ENCODE measurements around the gene ATE1.

Gene ATE1

GRCh38 chr10:121956111-121957061 lies 28.6 kb upstream of the ATE1 start:
- TF ChIP-seq TAF1 (IDR thresholded peaks at IDR 0.05; ENCODE audit: low read depth) (no peak), USF1 (IDR thresholded peaks at IDR 0.05) (no peak), YY1 (IDR thresholded peaks at IDR 0.05; ENCODE audit: low read depth) (no peak), REST (IDR thresholded peaks at IDR 0.05; ENCODE audit: low read depth) (no peak), EGR1 (IDR thresholded peaks at IDR 0.05) (no peak), EP300 (IDR thresholded peaks at IDR 0.05; ENCODE audit: borderline replicate concordance) (no peak), TEAD4 (IDR thresholded peaks at IDR 0.05) (no peak), ZBTB7A (IDR thresholded peaks at IDR 0.05; ENCODE audit: low read depth) (no peak), CREB1 (IDR thresholded peaks at IDR 0.05; ENCODE audit: low read depth) (no peak), RAD21 (IDR thresholded peaks at IDR 0.05; ENCODE audit: low read depth) (no peak), NFIC (IDR thresholded peaks at IDR 0.05) (no peak), FOXM1 (IDR thresholded peaks at IDR 0.05; ENCODE audit: borderline replicate concordance, low read depth) (no peak), CEBPB (IDR thresholded peaks at IDR 0.05) (no peak), TCF12 (IDR thresholded peaks at IDR 0.05; ENCODE audit: low read depth) (no peak)
- TF ChIP-seq, protein P1, sequence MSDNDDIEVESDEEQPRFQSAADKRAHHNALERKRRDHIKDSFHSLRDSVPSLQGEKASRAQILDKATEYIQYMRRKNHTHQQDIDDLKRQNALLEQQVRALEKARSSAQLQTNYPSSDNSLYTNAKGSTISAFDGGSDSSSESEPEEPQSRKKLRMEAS (IDR thresholded peaks at IDR 0.05), result no peak

- no peak for TF ChIP-seq CEBPB (IDR thresholded peaks at IDR 0.05)
- no peak for TF ChIP-seq EGR1 (IDR thresholded peaks at IDR 0.05)
- TF ChIP-seq YY1 (IDR thresholded peaks at IDR 0.05; ENCODE audit: low read depth), result no peak
- TF ChIP-seq REST (IDR thresholded peaks at IDR 0.05; ENCODE audit: low read depth), result no peak
- TF ChIP-seq TCF12 (IDR thresholded peaks at IDR 0.05; ENCODE audit: low read depth), result no peak
Measured at GRCh38 chr10:121952226-121952625, 24.4 kb upstream of the ATE1 start.

GRCh38 chr10:121949451-121949850 lies 21.6 kb upstream of the ATE1 start:
- no peak for TF ChIP-seq REST (IDR thresholded peaks at IDR 0.05; ENCODE audit: low read depth)
- TF ChIP-seq CREB1 (IDR thresholded peaks at IDR 0.05; ENCODE audit: low read depth), result no peak
- no peak for TF ChIP-seq RAD21 (IDR thresholded peaks at IDR 0.05; ENCODE audit: low read depth)
- no peak for TF ChIP-seq TAF1 (IDR thresholded peaks at IDR 0.05; ENCODE audit: low read depth)
- TF ChIP-seq TCF12 (IDR thresholded peaks at IDR 0.05; ENCODE audit: low read depth), result no peak
- TF ChIP-seq CEBPB (IDR thresholded peaks at IDR 0.05), result no peak
- no peak for TF ChIP-seq FOXM1 (IDR thresholded peaks at IDR 0.05; ENCODE audit: borderline replicate concordance, low read depth)
- no peak for TF ChIP-seq ZBTB7A (IDR thresholded peaks at IDR 0.05; ENCODE audit: low read depth)
- TF ChIP-seq EGR1 (IDR thresholded peaks at IDR 0.05), result no peak
- TF ChIP-seq USF1 (IDR thresholded peaks at IDR 0.05), result no peak
- TF ChIP-seq YY1 (IDR thresholded peaks at IDR 0.05; ENCODE audit: low read depth), result no peak

DNA sequence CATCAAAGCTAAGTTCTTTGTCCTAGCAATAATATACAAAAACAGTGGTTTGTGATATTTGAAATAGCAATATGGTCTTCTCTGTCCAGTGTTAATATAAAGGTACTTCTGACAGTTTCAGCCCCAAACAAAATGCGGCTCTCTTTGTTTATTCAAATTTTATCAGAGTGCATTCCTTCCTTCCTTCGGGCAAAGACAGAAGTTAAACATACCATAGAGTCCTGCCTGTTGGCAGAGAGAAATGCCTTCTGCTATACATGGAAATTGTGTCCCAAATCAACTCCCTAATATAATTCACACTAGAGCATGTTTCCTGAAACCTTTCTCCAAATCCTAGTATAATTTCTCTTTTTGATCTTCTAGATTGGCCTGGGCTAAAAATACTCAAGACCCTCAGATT lies 21.2 kb upstream of the ATE1 start:
- TF ChIP-seq RAD21 (IDR thresholded peaks at IDR 0.05; ENCODE audit: low read depth) (no peak), TCF12 (IDR thresholded peaks at IDR 0.05; ENCODE audit: low read depth) (no peak), ZBTB7A (IDR thresholded peaks at IDR 0.05; ENCODE audit: low read depth) (no peak), CEBPB (IDR thresholded peaks at IDR 0.05) (no peak), FOXM1 (IDR thresholded peaks at IDR 0.05; ENCODE audit: borderline replicate concordance, low read depth) (no peak), REST (IDR thresholded peaks at IDR 0.05; ENCODE audit: low read depth) (no peak), CREB1 (IDR thresholded peaks at IDR 0.05; ENCODE audit: low read depth) (no peak), YY1 (IDR thresholded peaks at IDR 0.05; ENCODE audit: low read depth) (no peak), TEAD4 (IDR thresholded peaks at IDR 0.05) (no peak), USF1 (IDR thresholded peaks at IDR 0.05) (no peak), TAF1 (IDR thresholded peaks at IDR 0.05; ENCODE audit: low read depth) (no peak), EGR1 (IDR thresholded peaks at IDR 0.05) (no peak), NFIC (IDR thresholded peaks at IDR 0.05) (no peak), EP300 (IDR thresholded peaks at IDR 0.05; ENCODE audit: borderline replicate concordance) (no peak)
- TF ChIP-seq, protein P1 (IDR thresholded peaks at IDR 0.05), result no peak

Data from Ishikawa (cell line).